COR-L47 (cell line): ENCODE data around the gene KIF2C.
"Not testable (repeated sequence)": the region's sequence is repeated elsewhere in the genome, so short reads cannot be mapped to it uniquely, and the experiment has no call there.

Experiments used
- DNase-seq: peaks from one replicate; lab custom pipeline; 2025; lab: John Stamatoyannopoulos, UW

The KIF2C gene

GRCh38 chr1:44719318-44719717 lies 20.3 kb upstream of the KIF2C start:
- DNase-seq: no peak

GRCh38 chr1:44720281-44720680 lies 19.4 kb upstream of the KIF2C start:
- DNase-seq: no peak

- DNase-seq: no peak
Measured at GRCh38 chr1:44721485-44722361, 17.9 kb upstream of the KIF2C start.

DNA sequence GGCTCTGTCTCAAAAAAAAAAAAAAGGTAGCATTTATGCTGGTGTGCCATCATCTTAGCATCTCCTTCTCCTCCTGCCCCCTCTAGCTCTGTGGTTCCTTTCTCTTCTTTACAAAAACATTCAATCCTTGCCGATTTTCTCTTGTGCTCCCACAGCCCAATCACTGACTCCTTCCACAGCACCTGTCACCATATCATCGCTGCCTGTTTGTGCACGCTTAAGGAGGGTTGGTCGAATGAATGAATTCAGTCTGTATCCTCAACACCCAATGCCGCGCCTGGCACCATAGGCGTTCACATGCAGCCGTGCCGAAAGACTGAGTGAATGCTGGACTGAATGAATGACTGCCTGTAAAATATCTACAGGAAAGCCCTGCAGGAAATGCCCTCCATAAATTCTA lies 16.6 kb upstream of the KIF2C start:
- DNase-seq: no peak

- no peak for DNase-seq
Measured at GRCh38 chr1:44723496-44724295, 15.9 kb upstream of the KIF2C start.

- DNase-seq: no peak
Measured at GRCh38 chr1:44724296-44724954, 15.2 kb upstream of the KIF2C start.

GRCh38 chr1:44724955-44725698 lies 14.5 kb upstream of the KIF2C start:
- DNase-seq: no peak

GRCh38 chr1:44730741-44731512 lies 8.7 kb upstream of the KIF2C start, which contains the start of gene RNU5D-1:
TSS of gene RNU5D-1 (minus strand) at chr1:44731170.
- peak; percentile 71 for DNase-seq

DNA sequence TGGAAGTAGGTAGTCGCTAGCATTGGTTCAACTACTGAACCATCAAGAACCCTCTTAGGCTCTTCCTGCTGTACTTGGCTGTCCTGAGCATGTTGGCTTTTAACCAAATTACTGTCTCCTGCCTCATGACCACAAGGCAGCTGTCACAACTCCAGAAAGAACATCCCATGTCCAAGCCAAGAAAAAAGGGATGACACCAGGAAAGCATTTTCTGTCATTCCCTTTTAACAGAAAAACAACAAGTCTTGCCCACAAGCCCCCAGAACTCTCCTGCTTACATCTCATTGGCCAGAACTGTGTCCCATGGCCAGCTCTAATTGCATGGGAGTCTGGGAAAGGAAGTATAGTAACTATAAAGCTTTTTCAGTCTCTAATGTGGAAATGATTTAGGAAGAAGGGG lies 6.3 kb upstream of the KIF2C start:
- DNase-seq: no peak

GRCh38 chr1:44733784-44734183 lies 5.9 kb upstream of the KIF2C start:
- DNase-seq: no peak

DNA sequence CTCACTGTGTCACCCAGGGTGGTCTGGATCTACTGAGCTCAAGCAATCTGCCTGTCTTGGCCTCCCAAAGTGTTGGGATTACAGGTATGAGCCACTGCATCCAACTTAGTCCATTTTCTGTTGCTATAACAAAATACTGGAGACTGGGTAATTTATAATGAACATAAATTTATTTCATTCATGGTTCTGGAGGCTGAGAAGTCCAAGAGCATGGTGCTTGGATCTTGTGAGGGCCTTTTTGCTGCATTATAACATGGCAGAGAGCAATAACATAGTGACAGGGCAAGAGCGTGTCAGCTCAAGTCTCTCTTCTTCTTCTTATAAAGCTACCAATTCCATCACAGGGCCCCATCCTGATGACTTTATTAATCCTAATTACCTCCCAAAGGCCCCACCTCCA lies 3.6 kb upstream of the KIF2C start:
- no peak for DNase-seq

- DNase-seq: not testable (repeated sequence)
Measured at GRCh38 chr1:44738953-44739306, 707 bp upstream of the KIF2C start.

DNA sequence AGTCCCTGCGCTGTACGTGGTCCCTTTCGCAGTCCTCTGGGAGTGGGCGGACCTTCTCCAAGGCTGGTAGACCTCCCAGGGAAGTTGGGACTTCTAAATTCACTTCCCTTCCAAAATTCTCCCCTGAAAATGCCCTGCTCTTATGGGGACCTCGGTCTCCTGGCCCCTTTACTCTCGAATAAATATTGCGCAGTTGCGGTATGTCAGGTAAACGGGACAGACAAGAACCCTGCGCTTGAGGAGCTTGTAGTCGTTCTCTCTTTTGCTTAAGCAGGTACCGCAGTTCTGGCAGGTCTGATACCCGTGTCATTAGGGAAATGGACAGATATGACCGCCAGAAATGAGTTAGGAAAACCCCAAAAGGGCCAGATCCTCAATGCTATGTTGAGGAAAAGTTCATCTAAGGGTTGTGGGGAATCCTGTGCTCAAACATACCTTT lies 561 bp downstream of the KIF2C start:
- DNase-seq: no peak

DNA sequence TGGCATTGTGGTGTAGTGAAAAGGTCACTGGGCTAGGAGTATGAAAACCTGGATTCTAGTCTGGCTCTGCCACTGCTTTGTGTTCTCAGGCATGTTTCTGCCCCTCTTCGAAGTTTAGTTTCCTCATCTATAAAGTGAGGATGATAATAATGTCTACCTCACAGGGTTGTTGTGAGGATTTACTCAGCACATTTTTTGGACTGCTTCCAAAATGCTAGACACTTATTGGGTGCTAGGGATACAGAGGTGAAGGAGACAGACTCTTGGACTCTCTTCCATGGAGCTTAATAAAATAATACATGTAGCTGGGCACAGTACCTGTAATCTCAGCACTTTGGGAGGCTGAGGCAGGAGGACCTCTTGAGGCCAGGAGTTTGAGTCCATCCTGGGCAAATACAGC lies 3.6 kb downstream of the KIF2C start:
- DNase-seq: no peak

GRCh38 chr1:44747878-44748277 lies 8.2 kb downstream of the KIF2C start:
- DNase-seq: no peak

DNA sequence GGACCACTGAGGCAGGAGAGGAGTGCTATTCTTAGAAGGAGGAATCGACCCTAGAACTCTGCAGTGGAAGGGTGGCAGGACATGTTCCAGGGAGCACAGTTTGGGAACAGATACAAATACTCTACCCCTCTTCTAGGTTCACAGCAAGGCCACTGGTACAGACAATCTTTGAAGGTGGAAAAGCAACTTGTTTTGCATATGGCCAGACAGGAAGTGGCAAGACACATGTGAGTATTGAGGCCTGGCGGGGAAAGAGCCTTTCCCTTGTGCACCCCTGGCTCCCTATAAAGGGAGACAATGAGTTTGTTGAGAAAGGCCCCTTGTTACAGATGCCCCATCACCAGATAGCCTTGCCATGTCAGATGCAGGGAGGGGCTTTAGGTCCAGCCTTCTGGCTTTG lies 17.8 kb downstream of the KIF2C start:
- DNase-seq: no peak

- DNase-seq: no peak
Measured at GRCh38 chr1:44759077-44759476, 19.4 kb downstream of the KIF2C start.

DNA sequence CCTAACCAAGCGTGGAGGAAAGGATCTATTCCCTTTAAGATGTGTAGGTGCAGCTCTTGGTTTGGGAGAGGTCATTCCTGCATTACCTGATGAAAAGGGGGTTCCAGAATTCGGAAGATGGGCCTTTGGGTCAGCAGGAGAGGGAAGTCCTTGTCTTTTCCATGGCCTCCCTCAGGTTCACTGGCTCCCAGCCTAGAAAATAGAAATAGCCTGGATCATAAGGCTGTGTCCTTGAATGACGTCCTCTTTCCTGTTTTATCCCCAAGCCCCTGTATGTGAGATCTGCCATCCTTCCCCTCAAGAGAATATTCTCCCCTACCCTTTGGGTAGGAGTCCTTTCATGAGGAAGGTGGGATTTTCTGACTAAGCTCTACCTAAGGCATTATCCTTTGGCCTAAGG lies 21.2 kb downstream of the KIF2C start:
- no peak for DNase-seq

DNA sequence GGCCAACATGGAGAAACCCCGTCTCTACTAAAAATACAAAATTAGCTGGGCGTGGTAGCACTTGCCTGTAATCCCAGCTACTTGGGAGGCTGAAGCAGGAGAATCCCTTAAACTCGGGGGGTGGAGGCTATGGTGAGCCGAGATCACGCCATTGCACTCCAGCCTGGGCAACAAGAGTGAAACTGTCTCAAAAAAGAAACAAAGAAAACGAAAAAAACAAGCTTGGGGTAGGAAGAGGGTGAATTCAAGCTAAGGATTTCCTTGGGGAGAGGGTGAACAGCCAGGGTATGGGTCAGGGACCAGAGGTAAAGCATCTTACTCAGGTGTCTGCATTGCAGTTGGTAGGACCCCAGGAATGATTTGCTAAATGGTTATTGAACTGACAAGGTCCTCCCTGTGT lies 26.8 kb downstream of the KIF2C start:
- DNase-seq: not testable (repeated sequence)

DNA sequence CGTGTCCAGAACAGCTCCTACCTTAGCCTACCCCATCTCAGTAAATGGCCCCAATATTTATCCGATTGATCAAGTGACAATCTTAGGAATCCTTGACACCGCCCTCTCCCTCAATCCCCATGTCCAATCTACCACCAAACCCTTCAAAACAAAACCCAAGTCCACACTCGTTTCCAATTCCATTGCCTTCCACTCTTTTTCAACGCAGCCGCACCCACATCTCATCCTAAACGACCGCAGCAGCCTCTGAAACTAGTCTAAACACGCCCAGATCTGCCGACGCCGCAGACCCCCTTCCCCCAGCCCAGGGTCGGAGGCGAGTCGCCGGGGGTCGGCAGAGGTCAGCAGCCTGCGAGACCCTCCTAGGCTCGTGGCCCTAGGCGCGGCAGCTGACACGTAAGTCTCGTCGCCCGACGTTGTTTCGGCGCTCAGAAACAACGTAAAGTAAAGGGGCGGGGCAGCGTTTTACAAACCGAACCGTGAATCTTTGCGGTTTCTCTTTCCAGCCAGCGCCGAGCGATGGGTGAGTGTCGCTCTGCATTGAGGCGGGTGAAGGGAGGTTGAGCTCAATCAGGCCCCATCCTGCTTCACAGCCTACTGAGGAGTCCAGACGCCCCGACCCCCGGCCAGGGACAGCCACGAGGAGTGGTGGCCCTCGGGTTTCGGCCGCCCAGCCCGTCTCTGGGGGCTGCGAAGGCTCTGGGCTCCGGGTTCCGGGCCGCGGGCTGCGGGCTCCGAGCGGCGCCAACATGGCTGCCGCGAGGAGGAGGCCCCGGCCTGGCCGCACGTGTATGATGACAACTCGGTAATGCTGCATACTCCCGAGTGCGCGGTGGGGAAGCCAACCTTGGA lies 35.7 kb downstream of the KIF2C start, which contains the start of gene RPS8:
Gene RPS8, plus strand, starts transcription at position 463 of the 852 bp plus-strand sequence. Its CDS starts 57 bp downstream, at position 520.
- peak; percentile 83 for DNase-seq
